ENCODE measurements around the gene SF3B2.

Gene SF3B2

GRCh38 chr11:66050581-66051231 is 1.5 kb upstream of the SF3B2 start:
- peak; percentile 38 for DNase-seq

GRCh38 chr11:66051371-66051765 is 796 bp upstream of the SF3B2 start:
- no peak for DNase-seq

- DNase-seq = no peak
Measured at GRCh38 chr11:66052664-66052982, 459 bp downstream of the SF3B2 start.

- DNase-seq = no peak
Measured at GRCh38 chr11:66055021-66055420, 2.9 kb downstream of the SF3B2 start.

GRCh38 chr11:66056501-66056900 is 4.3 kb downstream of the SF3B2 start:
- no peak for DNase-seq

- DNase-seq = no peak
Measured at GRCh38 chr11:66059966-66060680, 8.0 kb downstream of the SF3B2 start.

GRCh38 chr11:66061268-66061667 is 9.1 kb downstream of the SF3B2 start:
- no peak for DNase-seq

GRCh38 chr11:66062408-66062807 is 10.2 kb downstream of the SF3B2 start:
- no peak for DNase-seq

- DNase-seq = no peak
Measured at GRCh38 chr11:66063900-66064299, 11.7 kb downstream of the SF3B2 start.

GRCh38 chr11:66064571-66064970 is 12.4 kb downstream of the SF3B2 start:
- DNase-seq = no peak

GRCh38 chr11:66066751-66067150 is 14.6 kb downstream of the SF3B2 start:
- DNase-seq = no peak

GRCh38 chr11:66067640-66068039 is 15.5 kb downstream of the SF3B2 start:
- no peak for DNase-seq

- DNase-seq = peak; percentile 92
Measured at GRCh38 chr11:66068154-66068821, 16.1 kb downstream of the SF3B2 start.

GRCh38 chr11:66068923-66069714 is 17.0 kb downstream of the SF3B2 start:
- DNase-seq = peak; percentile 82

- DNase-seq = peak; percentile 83
Measured at GRCh38 chr11:66069715-66070603, 17.8 kb downstream of the SF3B2 start, which contains the start of gene PACS1. Gene PACS1, plus strand, starts transcription at chr11:66070272. Its CDS starts 215 bp downstream, at chr11:66070487.

GRCh38 chr11:66070604-66071380 is 18.6 kb downstream of the SF3B2 start:
- DNase-seq = peak; percentile 33

- DNase-seq = peak; percentile 8
Measured at GRCh38 chr11:66071381-66071801, 19.2 kb downstream of the SF3B2 start.

GRCh38 chr11:66072081-66072480 is 19.9 kb downstream of the SF3B2 start:
- no peak for DNase-seq

GRCh38 chr11:66072518-66072917 is 20.4 kb downstream of the SF3B2 start:
- no peak for DNase-seq

- no peak for DNase-seq
Measured at GRCh38 chr11:66073669-66074068, 21.5 kb downstream of the SF3B2 start.

GRCh38 chr11:66075273-66075672 is 23.1 kb downstream of the SF3B2 start:
- no peak for DNase-seq

Measured in eye (tissue), 1 donor.